ENCODE results near the gene E2F1.
"Not testable (repeated sequence)": the region's sequence is repeated elsewhere in the genome, so short reads cannot be mapped to it uniquely, and the experiment has no call there.

Gene E2F1

GRCh38 chr20:33657704-33658095 is 28.5 kb downstream of the E2F1 start:
- no peak for DNase-seq (ENCODE audit: low read depth)

GRCh38 chr20:33656783-33657703 is 29.1 kb downstream of the E2F1 start:
- no peak for DNase-seq (ENCODE audit: low read depth)

GRCh38 chr20:33656010-33656782 is 30.0 kb downstream of the E2F1 start:
- no peak for DNase-seq (ENCODE audit: low read depth)

- no peak for DNase-seq (ENCODE audit: low read depth)
Measured at GRCh38 chr20:33655164-33655563, 31.0 kb downstream of the E2F1 start.

GRCh38 chr20:33654680-33655161 is 31.5 kb downstream of the E2F1 start:
- DNase-seq (ENCODE audit: low read depth), result no peak

DNA sequence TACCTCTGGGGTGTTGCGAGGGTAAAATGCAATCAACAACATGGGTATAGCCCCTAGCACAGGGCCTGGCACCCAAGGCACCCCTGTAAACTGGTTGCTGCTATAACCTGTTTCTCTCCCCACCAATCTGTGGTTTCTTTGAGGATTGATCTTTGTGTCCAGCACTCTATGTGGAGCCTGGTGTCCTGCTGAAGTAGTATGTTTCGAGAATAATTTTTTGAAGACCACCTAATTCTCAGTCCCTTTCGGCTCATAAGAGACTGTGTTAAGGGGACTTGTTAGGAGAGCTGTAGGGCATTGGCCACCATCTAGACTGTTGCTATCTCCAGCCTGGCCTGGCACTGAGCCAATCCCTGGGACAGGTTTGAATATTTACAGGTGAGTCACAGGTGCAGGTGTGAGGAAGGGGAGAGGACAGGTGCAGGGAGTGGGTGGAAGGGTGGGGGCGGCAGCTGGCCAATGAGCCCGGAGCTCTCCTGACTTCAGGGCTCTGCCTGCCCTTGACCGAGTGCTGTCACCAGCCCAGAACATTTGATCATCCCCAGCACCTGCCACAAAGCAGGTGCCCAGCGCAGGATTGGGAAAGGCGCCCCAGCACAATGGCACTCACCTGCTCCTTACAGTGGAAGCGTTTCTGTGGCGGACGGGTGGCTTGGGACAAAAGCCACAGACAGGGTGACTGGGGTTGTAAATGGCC is 32.1 kb downstream of the E2F1 start:
- no peak for DNase-seq (ENCODE audit: low read depth)

GRCh38 chr20:33653218-33653899 is 32.8 kb downstream of the E2F1 start:
- no peak for DNase-seq (ENCODE audit: low read depth)

DNA sequence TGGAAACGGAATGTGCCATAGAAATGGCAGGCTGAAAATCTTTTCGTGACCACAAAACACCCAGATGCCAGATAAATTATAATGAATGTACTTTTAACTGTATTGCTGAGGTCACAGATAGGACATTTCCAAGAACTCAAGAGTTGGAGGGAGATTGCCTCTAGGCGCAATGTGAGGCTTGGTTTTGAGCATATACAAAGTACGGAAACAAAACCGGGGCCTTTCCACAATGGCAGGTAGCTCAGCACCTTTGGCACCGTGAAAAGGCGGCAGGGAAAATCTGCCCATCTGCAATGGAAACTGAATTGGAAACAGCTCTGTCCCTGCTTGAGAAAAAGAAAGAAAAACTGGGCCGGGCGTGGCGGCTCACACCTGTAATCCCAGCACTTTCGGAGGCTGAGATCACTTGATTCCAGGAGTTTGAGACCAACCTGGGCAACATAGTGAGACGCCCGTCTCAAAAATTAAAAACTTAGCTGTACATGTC is 34.6 kb downstream of the E2F1 start:
- DNase-seq (ENCODE audit: low read depth), result no peak

GRCh38 chr20:33650753-33651561 is 35.2 kb downstream of the E2F1 start:
- DNase-seq (ENCODE audit: low read depth), result no peak

DNA sequence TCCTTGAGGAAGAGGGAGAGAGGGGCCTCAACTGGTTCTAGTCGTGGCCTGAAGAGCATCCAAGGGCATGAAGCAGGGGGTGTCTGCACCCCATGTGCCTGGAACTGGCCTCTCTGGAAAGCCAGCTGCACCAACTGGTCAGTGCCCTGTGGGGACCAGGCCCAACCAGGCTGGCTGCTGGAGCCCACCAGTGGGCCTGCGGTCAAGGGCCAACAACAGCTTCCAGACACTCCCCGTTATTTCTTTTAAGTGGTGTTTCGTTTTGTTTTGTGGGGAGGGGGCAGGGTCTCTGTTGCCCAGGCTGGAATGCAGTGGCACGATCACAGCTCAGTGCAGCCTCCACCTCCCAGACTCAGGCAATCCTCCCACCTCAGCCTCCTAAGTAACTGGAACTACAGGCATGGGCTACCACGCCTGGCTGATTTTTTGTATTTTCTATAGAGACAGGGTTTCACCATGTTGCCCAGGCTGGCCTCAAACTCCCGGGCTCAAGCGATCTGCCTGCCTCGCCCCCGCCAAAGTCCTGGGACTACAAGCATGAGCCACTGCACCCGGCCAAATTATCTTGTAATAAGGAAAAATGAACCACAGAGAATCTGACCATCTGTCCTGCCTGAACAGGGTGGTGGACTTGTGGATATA is 36.0 kb downstream of the E2F1 start:
- no peak for DNase-seq (ENCODE audit: low read depth)

GRCh38 chr20:33649201-33649681 is 36.9 kb downstream of the E2F1 start:
- DNase-seq (ENCODE audit: low read depth), result no peak

GRCh38 chr20:33648396-33649004 is 37.7 kb downstream of the E2F1 start:
- no peak for DNase-seq (ENCODE audit: low read depth)

- no peak for DNase-seq (ENCODE audit: low read depth)
Measured at GRCh38 chr20:33647603-33648395, 38.4 kb downstream of the E2F1 start.

DNA sequence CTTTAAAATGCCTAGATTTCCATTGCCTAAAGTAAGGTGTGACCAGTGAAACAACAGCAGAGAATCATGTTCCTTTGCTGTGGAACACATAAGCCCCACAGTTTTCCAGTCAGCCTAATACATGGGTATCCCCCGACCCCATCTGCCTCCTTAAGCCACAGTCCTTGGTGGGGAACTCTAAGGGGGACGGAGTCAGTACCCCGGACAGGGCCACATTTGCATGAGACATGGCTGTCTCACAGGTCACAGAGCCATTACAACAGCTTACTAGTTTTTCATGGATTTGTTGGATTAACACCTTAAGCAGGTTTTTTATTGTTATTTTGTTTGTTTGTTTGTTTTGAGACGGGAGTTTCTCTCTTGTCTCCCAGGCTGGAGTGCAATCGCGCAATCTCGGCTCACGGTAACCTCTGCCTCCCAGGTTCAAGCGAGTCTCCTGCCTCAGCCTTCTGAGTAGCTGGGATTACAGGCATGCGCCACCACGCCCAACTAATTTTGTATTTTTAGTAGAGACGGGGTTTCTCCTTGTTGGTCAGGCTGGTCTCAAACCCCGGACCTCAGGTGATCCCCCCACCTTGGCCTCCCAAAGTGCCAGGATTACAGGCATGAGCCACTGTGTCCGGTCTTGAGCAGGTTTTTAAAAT is 39.1 kb downstream of the E2F1 start:
- not testable (repeated sequence) for DNase-seq (ENCODE audit: low read depth)

- no peak for DNase-seq (ENCODE audit: low read depth)
Measured at GRCh38 chr20:33646191-33646590, 40.0 kb downstream of the E2F1 start.

GRCh38 chr20:33645396-33645795 is 40.8 kb downstream of the E2F1 start:
- no peak for DNase-seq (ENCODE audit: low read depth)

DNA sequence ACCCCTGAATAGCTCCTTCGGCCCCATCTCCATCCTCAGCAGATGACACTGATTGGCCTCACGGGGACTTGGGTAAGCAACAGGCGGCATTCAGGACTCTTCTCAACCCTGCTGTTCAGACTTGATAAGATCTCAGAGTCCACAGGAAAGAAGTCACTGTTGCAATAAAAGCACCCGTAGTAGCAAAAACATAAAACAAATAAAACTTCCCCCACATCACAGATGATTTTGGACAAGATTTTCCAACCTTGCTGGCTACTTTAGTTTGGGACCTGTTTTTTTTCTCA is 41.2 kb downstream of the E2F1 start:
- no peak for DNase-seq (ENCODE audit: low read depth)

DNA sequence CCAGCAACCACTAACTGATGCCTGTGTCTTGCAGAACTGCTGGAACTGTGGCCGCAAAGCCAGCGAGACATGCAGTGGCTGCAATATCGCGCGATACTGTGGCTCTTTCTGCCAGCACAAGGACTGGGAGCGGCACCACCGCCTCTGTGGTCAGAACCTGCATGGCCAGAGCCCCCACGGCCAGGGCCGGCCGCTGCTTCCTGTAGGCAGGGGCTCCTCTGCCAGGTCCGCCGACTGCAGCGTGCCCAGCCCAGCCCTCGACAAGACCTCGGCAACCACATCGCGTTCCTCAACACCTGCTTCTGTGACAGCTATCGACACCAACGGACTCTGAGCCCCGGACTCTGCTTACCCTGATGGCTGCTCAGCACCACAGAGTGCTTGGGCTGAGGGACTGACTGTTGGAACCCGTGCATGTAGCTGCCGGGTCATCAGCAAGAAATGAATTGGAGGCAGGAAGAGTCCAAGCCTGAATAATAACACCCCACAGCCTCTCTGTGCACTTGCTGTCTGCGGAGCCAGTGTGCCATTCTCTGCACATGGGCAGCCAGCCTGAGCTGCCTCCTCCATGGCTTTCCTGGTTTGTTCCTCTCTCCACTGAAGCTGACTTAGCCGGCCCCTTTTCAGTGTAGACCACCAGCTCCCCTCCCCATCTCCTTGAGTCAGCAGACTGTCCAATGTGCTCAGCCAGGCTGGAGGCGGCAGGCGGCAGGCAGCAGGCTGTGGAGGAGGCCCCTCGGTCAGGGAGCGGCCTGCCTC is 41.7 kb downstream of the E2F1 start:
- DNase-seq (ENCODE audit: low read depth), result no peak
